CD1c-positive myeloid dendritic cell (primary cell): ENCODE data around the gene HOXB8.

Experiments
- DNase-seq: peaks from one replicate; pipeline ENCODE4 v3.0.0-alpha.2; 2016; ENCODE audit errors: extremely low spot score

HOXB8 gene

DNA sequence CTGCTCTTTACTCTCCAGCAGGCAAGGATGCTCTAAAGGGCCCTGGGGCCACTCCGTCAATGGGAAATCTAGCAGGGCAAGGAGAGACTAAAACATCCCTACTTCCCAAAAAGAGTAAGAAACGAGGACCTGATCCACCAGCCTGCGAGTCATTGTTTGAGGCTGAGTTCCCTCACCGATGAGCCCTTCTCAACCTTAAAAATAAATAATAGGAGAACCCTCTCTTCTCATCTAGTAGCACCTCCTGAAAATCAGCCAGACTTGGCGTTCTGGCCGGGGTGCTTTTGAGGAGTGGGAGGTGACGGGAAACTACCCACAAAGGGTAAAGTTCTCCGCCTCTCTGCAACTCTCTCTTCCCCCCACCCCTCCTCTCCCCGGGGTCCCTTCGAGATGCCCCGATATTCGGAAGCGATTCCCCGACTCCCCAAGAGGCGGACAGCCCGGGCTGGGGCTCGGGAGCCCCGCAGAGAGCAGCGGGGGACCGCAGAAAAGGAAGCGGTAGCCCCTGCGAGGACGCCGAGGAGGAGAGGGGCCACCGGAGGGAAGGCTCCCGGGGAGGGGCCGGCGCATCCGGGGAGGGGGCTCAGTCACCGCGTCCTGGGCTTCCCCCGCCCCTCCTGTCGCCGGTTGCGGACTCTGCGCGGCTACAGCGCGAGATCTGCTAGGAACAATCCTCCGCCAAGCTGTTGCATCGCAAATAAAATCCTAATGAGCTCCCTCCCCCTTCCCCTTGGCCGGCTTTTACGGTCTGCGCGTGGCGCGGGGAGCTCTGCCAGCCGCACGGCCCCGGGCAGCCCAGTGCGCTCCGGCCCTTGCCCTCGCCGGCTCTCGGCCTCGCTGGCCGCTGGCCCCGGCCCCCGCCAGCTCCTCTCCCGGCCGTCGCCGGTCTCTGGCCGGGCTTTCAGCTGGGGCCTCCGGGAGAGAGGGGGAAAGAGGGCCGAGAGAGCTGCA is 9.7 kb upstream of the HOXB8 start:
- no peak for DNase-seq

DNA sequence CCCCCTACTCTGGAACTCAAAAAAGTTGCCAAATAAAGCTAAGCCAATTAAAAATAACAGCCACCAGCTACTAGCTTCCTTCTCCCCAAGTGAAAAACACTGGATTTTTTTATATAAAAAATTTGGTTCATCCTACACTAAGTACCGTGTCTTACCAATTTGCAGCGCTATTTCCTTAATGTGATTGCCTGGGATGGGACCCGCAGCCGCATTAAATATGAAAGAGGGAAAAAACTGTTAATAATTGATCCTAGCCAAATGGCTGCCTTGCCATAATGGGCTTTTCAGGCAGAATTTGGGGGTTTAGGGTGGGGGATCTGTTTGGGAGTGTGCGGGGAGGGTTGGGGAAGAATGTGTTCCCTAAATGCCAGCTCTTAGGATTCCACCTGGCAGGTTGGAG is 9.0 kb upstream of the HOXB8 start:
- DNase-seq, result no peak

GRCh38 chr17:48623583-48623982 is 8.5 kb upstream of the HOXB8 start:
- no peak for DNase-seq

GRCh38 chr17:48622857-48623256 is 7.8 kb upstream of the HOXB8 start:
- no peak for DNase-seq

GRCh38 chr17:48621410-48622392 is 6.6 kb upstream of the HOXB8 start:
- DNase-seq, result no peak

DNA sequence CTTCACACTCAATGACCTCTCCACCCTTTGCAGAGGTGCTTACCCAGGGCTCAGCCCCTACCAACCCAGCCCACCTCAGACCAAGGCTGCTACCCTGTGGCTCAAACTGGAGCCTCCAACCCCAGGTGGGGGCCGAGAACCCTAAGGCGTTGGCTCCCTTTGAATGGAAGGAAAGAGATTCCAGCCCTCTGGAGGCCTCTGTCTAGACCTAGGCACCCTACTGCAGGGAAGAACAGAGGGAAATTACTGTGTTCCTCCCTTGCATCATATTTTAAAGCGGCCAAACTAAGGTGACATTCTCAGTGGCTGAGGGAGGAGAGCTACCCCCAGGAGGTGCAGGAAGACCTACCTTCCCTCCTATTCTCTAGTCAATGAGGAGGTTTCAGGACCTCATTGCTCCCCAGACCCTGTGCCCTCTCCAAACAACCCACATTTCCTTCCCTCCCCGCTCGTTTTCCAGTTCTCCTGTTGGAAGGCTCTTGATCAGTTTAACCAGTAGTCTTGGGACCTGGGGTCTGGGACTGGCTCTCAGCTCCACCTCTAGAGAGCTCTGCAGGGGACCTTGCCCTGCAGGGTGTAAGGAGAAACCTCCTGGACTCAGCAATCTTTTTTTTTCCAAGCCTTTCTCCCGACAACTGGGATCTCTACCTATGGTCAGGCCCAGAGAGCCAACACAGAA is 5.5 kb upstream of the HOXB8 start:
- DNase-seq, result no peak

DNA sequence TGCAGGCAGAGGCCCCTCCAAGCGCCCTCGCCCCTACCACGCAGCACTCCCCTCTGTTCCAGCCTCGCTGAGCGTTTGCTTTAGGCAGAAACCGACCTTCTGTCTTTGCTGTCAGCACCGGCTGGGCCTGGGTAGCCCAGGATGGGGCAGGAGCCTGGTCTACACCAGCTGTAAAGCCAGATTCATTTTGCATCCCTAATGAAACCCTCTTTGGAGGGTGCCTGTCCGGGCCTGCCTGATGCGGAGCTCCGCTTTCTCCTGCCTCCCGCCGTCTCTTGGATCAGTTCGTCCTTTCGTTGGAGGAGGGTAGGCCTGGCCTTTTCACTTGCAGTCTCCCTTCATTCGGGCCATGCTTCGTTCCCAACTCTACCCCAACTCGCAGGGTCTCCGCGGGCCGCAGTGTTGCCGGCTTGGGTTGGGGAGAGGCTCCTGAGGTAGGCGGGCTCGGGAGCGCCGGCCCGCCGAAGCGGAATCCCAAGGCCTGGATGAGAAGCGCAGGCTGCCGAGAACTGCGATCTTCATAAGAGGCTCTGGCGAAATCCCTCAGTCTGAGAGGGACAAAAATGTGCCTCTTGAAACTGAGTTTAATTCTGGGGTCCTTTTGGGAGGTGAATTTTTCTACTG is 4.8 kb upstream of the HOXB8 start:
- no peak for DNase-seq

DNA sequence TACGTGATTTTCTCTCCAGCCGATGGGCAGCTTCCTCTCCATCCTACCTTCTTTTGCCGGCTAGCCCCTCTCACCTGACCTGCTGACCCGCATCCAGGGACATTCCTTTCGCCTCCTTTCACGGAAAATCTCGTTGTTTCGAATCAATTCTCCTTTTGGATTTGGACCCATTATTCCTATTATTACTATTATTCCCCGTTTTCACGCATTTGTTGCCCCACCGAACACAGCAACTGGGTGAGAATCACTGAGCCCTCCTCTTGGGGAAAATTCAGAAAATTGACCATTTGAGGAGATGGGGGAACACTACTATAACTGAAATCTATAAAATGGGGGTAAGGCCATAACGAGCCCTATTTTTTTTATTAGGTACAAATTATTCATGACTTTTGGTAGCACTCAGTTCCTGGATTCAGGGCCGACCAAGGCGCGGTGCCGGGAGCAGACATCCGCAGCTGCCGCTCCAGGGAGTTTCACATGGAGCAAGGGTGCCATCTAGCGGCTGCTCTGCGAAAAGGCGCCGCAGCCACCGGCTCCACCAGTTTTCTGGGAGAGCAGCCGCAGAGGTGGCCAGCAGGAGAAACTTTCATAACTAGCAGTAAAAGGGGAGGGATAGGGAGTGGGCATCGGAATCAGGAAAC is 3.3 kb upstream of the HOXB8 start:
- peak; percentile 91 for DNase-seq

DNA sequence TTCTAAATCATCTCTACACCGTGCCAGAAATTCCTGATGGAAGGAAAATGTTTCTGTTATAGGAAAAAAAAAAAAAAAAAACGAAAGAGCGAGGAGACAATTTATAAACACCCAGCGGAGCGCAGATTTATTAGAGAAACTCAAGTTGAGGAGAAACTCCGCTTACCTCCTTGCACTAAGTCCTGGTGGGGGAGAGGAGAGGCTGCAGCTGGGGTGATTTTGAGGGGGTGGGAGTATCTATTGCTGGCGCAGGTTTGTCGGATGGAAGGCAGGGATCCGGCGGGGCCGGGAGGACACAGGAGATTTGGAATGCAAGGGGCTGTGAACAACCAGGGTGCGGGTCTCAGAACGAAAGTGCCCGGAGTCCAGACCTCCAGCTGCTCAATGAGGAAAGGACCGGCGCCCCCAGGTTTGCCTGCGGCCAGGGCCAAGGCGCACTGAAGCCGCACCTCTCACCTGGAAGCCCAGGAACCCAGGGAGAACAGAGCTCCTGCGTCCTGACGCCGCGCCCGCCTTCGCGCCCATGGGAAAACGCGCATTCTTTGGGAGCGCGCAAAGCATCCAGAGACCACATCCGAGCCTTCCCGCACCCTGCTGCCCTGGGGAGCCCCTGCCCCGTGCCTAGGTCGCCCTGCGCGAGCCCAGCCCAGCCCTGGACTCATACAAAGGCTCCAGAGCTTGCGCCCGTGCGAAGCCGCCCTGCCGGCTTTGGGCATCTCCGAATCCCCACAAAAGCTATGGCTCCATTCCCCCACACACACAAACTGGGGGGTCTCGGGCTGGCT is 2.6 kb upstream of the HOXB8 start:
- no peak for DNase-seq

DNA sequence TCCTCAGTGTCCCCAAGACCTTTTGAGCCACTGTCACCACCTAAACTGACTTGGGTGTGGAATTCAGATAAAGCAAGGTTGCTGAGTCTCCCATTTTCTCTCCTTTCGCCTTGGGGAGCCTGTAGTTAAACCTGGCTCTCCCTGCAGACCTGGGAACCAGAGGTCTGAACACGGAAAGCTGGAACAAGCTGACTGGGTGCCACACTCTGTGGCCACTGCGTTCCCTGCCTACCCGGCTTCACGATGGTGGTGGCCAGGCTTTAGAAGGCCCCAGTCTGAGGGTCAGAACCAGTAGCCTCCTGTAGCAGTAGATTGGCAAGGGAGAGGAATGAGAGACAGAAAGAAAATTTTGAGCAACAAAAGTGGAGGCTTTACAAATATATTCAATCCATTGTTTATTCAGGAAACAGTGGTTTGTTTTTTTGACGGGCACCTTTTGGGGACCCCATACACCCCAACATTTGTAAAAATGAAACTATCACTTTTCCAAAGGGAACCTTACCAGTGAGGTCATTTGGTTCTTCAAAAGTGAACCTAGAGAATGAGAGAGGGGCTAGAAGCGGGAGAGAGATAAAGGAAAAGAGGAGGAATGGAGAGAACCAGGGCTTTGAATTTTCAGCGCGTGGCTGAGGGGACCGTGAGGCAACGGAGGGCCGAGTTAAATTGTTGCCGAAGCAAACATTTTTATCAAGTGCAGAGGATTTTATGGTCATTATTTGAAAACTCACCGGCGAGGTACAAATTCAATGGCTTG is 1.8 kb upstream of the HOXB8 start:
- DNase-seq, result no peak

GRCh38 chr17:48615963-48616716 is 1.0 kb upstream of the HOXB8 start:
- DNase-seq, result no peak

- no peak for DNase-seq
Observed at GRCh38 chr17:48613862-48614694, 1.0 kb downstream of the HOXB8 start.

DNA sequence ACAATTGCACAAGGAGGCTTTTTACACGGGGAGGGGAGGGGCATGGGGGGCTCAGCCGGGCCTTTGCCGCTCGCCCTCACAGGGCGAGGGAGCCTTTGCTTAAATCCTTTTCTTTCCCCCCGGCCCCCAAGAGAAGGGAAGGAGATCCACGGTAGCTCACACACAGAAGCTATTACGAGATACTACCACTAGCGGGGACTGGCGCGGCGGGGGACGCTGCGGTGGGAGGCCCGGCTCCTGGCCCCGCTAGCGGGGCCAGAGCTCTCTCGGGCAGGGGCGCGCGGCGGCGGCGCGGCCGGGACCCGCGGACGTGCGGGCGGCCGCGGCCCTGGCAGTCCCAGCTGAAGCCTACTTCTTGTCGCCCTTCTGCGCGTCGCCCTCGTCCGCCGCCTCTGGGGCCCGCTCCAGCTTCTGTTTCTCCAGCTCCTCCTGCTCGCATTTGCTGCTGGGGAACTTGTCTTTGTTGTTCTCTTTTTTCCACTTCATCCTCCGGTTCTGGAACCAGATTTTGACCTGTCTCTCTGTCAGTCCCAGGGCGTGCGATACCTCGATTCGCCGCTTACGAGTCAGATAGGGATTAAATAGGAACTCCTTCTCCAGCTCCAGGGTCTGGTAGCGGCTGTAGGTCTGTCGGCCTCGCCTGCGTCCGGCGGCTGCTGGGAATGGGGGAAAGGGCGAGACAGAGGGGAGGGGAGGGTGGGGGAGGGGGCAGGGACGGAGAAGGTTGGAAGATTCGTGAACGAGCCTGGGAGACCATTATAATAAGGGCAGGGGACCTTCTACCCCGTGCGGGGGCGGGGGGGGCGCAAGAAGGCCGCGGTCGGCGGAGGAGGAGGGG is 2.0 kb downstream of the HOXB8 start:
- DNase-seq, result peak; percentile 51

DNA sequence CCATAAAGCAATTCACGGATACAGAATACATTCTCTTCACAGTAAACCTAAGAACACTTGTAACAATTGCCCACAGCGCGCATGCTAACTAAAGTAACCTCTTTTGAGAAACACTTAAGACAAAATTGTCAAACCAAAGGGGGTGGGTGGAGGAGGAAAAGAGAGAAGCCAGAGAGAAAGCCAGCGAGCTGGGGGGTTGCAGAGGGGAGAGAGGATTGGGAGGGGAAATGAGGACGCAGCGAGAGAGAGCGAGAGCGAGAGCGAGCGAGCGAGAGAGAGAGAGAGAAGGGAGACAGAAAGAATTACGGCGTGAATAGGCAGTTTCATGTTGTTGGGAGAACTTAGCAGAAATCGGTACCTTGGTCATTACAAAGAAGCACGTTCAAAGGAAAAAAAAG is 2.6 kb downstream of the HOXB8 start:
- no peak for DNase-seq

DNA sequence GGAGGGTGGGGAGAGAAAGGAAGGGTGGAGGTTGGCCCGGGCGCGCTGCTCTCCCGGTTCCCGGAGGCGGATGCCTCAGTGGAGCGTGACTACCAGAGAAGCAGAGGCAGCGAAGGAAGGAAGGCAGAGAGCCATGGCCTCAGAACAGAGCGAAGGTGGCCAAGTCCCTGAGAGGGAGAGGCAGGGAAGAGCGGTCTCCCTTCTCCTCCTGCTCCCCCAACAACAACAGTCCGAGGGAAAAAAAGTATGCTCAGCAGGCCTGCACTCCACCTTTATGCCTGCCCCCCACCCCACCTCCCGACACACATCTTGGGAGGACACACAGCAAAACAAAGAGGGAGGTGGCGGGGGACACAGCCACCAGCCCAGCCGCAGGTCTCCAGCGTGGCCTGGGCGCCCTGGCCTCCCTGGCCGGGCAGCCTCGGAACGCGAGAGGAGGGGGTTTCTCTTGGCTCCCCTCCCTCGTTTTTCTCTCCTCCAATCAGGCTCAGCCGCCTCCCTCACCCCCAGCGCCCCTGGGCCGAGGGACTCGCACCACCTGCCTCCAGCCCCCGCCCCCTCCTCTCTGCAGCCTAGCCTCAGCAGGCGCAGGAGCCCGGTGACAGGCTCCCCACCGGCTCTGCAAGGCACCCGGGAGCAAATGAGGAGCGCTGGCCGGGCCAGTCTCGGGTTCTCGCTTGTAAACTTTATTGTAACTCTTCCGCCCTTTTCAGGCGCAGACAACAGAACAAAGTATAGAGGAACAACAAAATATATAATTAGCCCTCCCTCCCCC is 3.2 kb downstream of the HOXB8 start:
- DNase-seq, result no peak

DNA sequence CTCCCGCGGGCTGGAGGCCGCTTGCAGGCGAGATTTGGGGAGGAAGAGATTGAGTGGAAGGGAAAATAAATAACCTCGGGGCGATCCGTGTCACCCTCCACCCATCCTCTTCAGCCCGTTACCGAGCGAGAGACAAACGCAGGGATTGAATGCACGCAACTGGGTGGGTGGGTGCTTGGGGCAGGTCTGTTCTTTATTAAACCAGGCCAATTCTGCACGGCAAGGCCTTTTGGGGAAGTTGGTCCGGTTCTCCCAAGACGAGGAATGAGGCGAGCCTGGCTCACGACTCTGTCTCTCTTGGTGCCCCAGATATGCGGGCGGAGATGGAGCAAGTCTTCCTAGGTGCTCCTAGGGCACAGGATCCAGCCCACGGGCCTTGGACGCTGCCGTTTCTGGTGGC is 3.9 kb downstream of the HOXB8 start:
- peak; percentile 52 for DNase-seq
